ENCODE measurements around the gene KRAS. TPM values are rescaled to one million over a fixed set of nuclear protein-coding genes. Genes with fewer than 3 reads are reported as not detected.

KRAS gene
- total RNA-seq, 4 donors from 2014 or later, result 17.4 to 27.5 (median 19.2) TPM

DNA sequence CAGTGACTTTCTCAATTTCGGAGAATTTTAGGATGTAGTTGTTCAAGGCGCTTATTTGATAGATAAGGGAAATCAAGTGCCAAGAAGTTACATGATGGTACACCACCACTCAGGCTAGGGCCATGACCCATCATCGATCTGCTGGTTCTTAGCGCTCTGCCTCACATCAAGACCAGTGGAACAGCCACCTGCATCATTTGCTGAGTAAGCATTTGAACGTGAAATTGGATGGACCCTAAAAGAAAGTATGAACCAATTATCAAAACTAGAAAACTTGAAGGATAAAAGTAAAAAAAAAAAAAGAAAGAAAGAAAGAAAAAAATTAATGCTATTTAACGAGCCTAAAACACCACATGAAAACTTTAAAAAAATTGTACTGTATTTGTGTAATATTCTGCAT is 27.5 kb upstream of the KRAS start:
- DNase-seq, result no peak
- no peaks in the 10 kb centered on the region for H3K27me3 ChIP-seq
- WGBS, 2 donors, result 95 to 96% methylated on average over 6 of the region's 6 CpGs
- no peaks in the 10 kb centered on the region for H3K9me3 ChIP-seq
- peaks cover 5 to 10% (median 8%) of the 10 kb centered on the region in 3 donors for H3K4me1 ChIP-seq
- intact Hi-C loops (cut with DNase I), result no loop called here
- H3K27ac ChIP-seq, result no peak overlapping the region
- TF ChIP-seq POLR2A (IDR thresholded peaks at IDR 0.05), result no peak
- no peak for TF ChIP-seq CTCF (IDR thresholded peaks at IDR 0.05)
- no peaks in the 10 kb centered on the region for H3K36me3 ChIP-seq
- H3K4me3 ChIP-seq, result no peak overlapping the region

DNA sequence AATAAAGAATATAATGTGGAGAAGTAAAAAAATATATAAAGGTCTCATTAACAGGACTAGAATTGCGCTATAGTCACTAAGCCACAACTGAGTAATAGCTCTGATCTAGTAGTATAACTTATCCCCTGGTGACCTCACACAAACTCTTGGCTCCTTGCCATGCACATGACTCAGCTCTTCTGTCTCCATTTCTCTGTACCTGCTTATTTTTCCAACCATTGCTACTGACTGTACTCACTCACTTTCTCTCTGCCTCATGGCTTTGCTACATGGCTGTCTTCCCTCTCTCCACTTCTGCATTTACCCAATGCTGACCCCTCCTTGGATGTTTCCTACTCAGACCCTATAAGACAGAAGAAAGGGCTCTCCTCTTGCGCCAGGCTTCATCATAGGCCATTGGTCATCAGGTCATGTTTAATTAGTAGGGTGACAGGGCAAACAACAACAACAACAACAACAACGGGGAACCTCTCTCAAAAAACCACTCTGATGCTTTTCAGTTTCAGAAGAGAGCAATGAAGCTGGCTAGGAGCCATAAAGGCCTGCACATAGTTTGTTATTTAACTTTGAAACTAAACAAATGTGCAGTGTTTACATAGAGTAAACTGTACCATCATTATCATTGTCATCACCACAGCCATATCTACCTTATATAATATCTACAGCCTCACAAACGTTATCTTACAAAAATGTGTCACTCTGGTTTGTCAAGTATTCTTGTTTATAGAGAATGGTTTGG is 25.6 kb upstream of the KRAS start:
- no peak for DNase-seq
- no peak for TF ChIP-seq CTCF (IDR thresholded peaks at IDR 0.05)
- TF ChIP-seq POLR2A (IDR thresholded peaks at IDR 0.05), result no peak
- H3K4me3 ChIP-seq, result no peak overlapping the region
- peaks cover 4 to 10% (median 5%) of the 10 kb centered on the region in 3 donors for H3K4me1 ChIP-seq
- no peaks in the 10 kb centered on the region for H3K27me3 ChIP-seq
- intact Hi-C loops (cut with DNase I), result no loop called here
- H3K9me3 ChIP-seq, result no peaks in the 10 kb centered on the region
- 54 to 62% methylated on average over 4 of the region's 4 CpGs for WGBS, 2 donors
- H3K27ac ChIP-seq, result no peak overlapping the region
- no peaks in the 10 kb centered on the region for H3K36me3 ChIP-seq

DNA sequence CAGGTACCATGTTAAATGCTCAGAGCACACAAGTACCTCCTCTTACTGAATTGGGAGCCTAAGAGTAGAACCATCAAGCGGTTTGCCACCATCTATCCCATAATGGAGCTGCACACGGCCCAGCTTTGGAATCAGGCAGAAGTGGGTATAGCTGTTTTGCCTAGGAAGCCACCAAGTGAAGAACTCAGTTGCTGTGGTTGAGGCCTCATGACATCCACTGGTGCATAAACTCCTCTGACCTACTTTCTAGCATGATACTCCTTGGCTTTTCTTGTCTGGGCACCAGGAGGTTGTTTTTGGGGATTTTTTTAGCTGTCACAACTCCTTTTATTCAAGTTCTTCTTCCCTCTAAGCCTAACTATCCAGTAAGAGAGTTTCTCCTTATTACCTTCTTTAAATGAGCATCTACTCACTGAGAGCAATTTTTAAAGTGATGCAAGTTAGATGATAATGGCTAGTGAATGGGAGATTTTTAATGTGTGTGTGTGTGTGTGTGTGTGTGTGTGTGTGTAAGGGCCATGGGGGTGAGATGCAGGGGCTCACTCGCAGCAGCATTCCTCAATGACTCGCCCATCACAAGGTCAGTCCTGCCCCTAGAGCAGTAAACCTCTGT is 20.9 kb upstream of the KRAS start:
- H3K4me3 ChIP-seq, result no peak overlapping the region
- H3K27me3 ChIP-seq, result no peaks in the 10 kb centered on the region
- H3K36me3 ChIP-seq, result no peaks in the 10 kb centered on the region
- peaks cover 4 to 10% (median 5%) of the 10 kb centered on the region in 3 donors for H3K4me1 ChIP-seq
- WGBS, 2 donors, result 44 to 54% methylated on average over 4 of the region's 4 CpGs
- TF ChIP-seq POLR2A (IDR thresholded peaks at IDR 0.05), result no peak
- no peak for DNase-seq
- H3K9me3 ChIP-seq, result no peaks in the 10 kb centered on the region
- no peak overlapping the region for H3K27ac ChIP-seq
- intact Hi-C loops (cut with DNase I), result no loop called here

- no peaks in the 10 kb centered on the region for H3K36me3 ChIP-seq
- no peaks in the 10 kb centered on the region for H3K4me1 ChIP-seq
- no peaks in the 10 kb centered on the region for H3K9me3 ChIP-seq
- H3K27ac ChIP-seq, result no peak overlapping the region
- intact Hi-C loops (cut with DNase I), result no loop called here
- no peaks in the 10 kb centered on the region for H3K27me3 ChIP-seq
- TF ChIP-seq POLR2A (IDR thresholded peaks at IDR 0.05), result no peak
- no peak for TF ChIP-seq CTCF (IDR thresholded peaks at IDR 0.05)
- DNase-seq, result no peak
- H3K4me3 ChIP-seq, result no peak overlapping the region
- WGBS, 2 donors, result 74 to 79% methylated on average over 2 of the region's 2 CpGs
These were observed 19.0 kb upstream of the KRAS start for GRCh38 chr12:25269701-25270100.

DNA sequence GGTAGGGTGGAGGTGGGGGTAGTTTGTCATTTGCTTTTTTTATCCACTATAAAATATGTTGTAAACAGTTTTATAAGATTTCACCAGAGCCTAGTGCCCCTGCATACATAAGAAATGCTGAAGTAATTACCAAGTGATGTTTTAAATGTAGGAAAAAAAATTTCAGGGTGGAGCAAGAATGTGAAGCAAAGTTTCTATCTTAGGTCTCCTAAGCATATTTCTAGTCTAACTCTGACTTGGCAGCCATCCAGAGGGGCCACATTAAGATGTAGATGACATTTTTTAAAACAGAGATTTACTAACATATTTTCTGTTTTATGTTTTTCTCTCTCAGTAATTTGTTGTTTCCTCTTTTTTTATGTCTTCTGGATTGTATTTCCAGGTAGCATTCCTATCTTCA is 15.8 kb upstream of the KRAS start:
- intact Hi-C loops (cut with DNase I), result no loop called here
- H3K4me1 ChIP-seq, result no peaks in the 10 kb centered on the region
- no peak overlapping the region for H3K4me3 ChIP-seq
- no peaks in the 10 kb centered on the region for H3K36me3 ChIP-seq
- H3K27me3 ChIP-seq, result no peaks in the 10 kb centered on the region
- H3K27ac ChIP-seq, result no peak overlapping the region
- no peak for DNase-seq
- TF ChIP-seq POLR2A (IDR thresholded peaks at IDR 0.05) (no peak), CTCF (IDR thresholded peaks at IDR 0.05) (no peak)
- H3K9me3 ChIP-seq, result no peaks in the 10 kb centered on the region
